Measurements from ENCODE around the gene TMEM132C.

GRCh38 chr12:128549601-128550218 is 282.7 kb downstream of the TMEM132C start:
- TF ChIP-seq CTCF (IDR thresholded peaks at IDR 0.05) (no peak), POLR2A (IDR thresholded peaks at IDR 0.05) (no peak)

Measured in heart left ventricle (tissue), 13 donors.